ENCODE data around the gene HDHD5. TPM values are rescaled to one million over a fixed set of nuclear protein-coding genes. Genes with fewer than 3 reads are reported as not detected.

The HDHD5 gene
- total RNA-seq, 2 donors from 2014 or later: 22.0 to 71.3 TPM

- Mint-ChIP-seq H3K36me3 (peaks cover 18 to 26% of the 10 kb centered on the region in 2 donors), H3K9me3 (no peaks in the 10 kb centered on the region), H3K27ac (no peak overlapping the region)
- ATAC-seq (no peak), DNase-seq (ENCODE audit: low spot score in 2 of 2) (no peak)
Observed at GRCh38 chr22:17104336-17104935, 54.6 kb downstream of the HDHD5 start.

- DNase-seq (ENCODE audit: low spot score in 2 of 2): no peak
- Mint-ChIP-seq H3K36me3 (peaks cover 24 to 26% of the 10 kb centered on the region in 2 donors), H3K27ac (no peak overlapping the region), H3K9me3 (no peaks in the 10 kb centered on the region)
- no peak for ATAC-seq
Observed at GRCh38 chr22:17103351-17103750, 55.7 kb downstream of the HDHD5 start.

DNA sequence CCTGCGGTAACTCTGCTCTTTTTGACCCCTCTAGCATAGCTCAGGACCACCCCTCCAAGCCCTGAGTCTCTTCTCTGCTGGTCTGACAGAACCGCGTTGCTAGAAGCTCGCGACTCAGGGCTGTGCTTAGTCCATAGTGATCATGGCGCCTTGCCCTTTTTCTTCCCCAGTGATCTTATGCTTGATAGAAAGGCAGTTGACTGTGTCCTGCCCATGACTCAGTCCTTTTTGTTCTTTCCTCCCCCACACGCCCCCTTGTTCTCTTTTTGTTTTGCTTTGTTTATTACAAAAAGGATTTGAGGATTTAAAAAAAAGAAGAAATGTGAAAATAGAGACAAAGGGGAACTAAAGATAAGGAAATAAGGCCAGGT is 56.8 kb downstream of the HDHD5 start:
- no peak for DNase-seq (ENCODE audit: low spot score in 2 of 2)
- Mint-ChIP-seq H3K27ac (no peak overlapping the region), H3K9me3 (no peaks in the 10 kb centered on the region), H3K36me3 (peaks cover 24 to 26% of the 10 kb centered on the region in 2 donors)
- no peak for ATAC-seq

GRCh38 chr22:17101475-17102296 is 57.4 kb downstream of the HDHD5 start:
- H3K27ac Mint-ChIP-seq: no peak overlapping the region
- no peaks in the 10 kb centered on the region for H3K9me3 Mint-ChIP-seq
- no peak for DNase-seq (ENCODE audit: low spot score in 2 of 2)
- peaks cover 24 to 26% of the 10 kb centered on the region in 2 donors for H3K36me3 Mint-ChIP-seq
- ATAC-seq: peak in 1 of 2 donors; percentile 4

GRCh38 chr22:17100621-17101020 is 58.5 kb downstream of the HDHD5 start:
- no peak overlapping the region for H3K27ac Mint-ChIP-seq
- peaks cover 24 to 26% of the 10 kb centered on the region in 2 donors for H3K36me3 Mint-ChIP-seq

GRCh38 chr22:17098379-17098819 is 60.7 kb downstream of the HDHD5 start:
- H3K36me3 Mint-ChIP-seq: peaks cover 24 to 26% of the 10 kb centered on the region in 2 donors
- H3K9me3 Mint-ChIP-seq: no peaks in the 10 kb centered on the region
- H3K27ac Mint-ChIP-seq: peak overlapping the region in 1 of 2 donors; percentile 63
- DNase-seq (ENCODE audit: low spot score in 2 of 2): no peak
- peak; percentile 64 to 92 for ATAC-seq

More at GRCh38 chr22:17100621-17101020, 58.5 kb downstream of the HDHD5 start:
- no peaks in the 10 kb centered on the region for H3K9me3 Mint-ChIP-seq
- ATAC-seq (no peak), DNase-seq (ENCODE audit: low spot score in 2 of 2) (no peak)

DNA sequence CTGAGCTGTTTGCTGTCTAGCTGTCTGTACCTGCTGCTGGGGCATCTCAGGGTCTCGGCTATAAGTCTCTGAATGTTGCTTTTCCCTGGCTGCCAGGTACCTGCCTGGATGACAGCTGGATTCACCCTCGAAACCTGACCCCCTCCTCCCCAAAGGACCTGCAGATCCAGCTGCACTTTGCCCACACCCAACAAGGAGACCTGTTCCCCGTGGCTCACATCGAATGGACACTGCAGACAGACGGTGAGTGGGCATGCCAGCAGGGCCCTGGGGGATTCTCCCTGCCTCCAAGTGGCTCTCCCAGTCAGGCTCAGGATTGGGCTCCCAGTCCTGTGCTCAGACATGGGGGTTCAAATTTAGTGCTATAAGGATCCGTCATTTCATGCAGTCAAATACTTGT is 61.4 kb downstream of the HDHD5 start:
- H3K9me3 Mint-ChIP-seq: no peaks in the 10 kb centered on the region
- ATAC-seq (no peak), DNase-seq (ENCODE audit: low spot score in 2 of 2) (no peak)
- H3K36me3 Mint-ChIP-seq: peaks cover 24 to 26% of the 10 kb centered on the region in 2 donors
- peak overlapping the region; percentile 50 to 63 for H3K27ac Mint-ChIP-seq

GRCh38 chr22:17097062-17097461 is 62.0 kb downstream of the HDHD5 start:
- no peak overlapping the region for H3K27ac Mint-ChIP-seq
- DNase-seq (ENCODE audit: low spot score in 2 of 2) (no peak), ATAC-seq (no peak)
- peaks cover 20 to 22% of the 10 kb centered on the region in 2 donors for H3K36me3 Mint-ChIP-seq
- H3K9me3 Mint-ChIP-seq: no peaks in the 10 kb centered on the region

DNA sequence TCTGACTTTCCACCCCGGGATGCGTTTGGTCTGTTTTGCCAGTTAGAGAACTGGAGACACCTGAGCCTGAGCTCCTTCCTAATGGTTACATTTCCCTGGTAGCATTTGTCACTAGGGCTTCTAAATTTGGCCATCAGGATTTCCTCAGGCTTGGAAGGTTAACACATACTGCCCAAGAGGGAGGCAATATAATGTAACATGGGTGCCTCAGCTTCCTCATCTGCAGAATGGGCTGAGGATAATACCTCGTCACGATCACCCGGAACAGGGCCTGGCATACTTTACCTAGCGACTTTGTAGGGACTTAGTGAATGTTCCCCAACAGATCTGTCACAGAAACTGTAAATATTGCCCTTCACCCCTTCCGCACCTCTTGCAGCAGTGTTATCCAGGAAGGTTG is 63.0 kb downstream of the HDHD5 start:
- DNase-seq (ENCODE audit: low spot score in 2 of 2): no peak
- no peak for ATAC-seq
- Mint-ChIP-seq H3K27ac (no peak overlapping the region), H3K9me3 (no peaks in the 10 kb centered on the region), H3K36me3 (peaks cover 10 to 13% of the 10 kb centered on the region in 2 donors)

DNA sequence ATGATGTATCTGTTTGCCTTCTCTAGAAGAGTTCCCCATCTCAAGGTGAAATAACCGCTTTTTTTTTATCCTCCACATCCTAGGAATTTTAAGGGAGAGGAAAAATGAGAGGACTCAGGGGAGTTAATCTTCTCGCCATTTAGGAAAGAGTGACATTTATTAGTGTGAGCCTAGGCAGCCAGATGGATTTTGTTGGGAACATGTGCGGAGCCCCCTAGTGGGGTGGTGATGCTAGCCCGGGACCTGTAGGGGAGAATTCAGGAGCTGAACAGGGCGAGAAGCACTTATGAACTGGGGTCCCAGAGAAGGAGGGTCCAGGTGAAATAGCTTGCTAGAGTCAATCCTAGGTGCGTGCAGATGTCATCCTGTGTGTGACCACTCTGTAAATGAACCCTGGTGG is 63.5 kb downstream of the HDHD5 start:
- ATAC-seq (no peak), DNase-seq (ENCODE audit: low spot score in 2 of 2) (no peak)
- Mint-ChIP-seq H3K36me3 (peaks cover 6 to 8% of the 10 kb centered on the region in 2 donors), H3K9me3 (no peaks in the 10 kb centered on the region), H3K27ac (no peak overlapping the region)

DNA sequence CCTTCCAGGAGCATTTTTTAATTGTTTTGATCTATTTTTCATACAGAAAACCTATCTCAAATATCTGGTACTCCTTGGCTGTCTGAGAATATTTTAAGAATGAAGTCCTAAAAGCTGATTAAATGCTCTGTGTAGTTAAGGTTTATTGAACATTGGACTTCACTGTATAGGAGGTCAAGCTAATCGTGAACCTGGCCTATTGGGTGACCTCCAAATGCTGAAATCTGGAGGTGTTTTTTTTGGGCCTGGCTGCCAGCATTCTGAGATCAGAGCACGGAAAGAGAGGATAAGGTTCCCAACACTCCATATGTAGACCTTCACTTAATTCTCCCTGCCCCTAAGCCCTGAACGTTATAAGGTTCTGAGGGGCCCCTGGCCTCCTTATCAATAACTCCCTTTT is 66.0 kb downstream of the HDHD5 start:
- Mint-ChIP-seq H3K36me3 (no peaks in the 10 kb centered on the region), H3K27ac (no peak overlapping the region), H3K9me3 (no peaks in the 10 kb centered on the region)
- ATAC-seq: no peak
- DNase-seq (ENCODE audit: low spot score in 2 of 2): peak in 1 of 2 donors; percentile 9

GRCh38 chr22:17091851-17092250 is 67.2 kb downstream of the HDHD5 start:
- Mint-ChIP-seq H3K27ac (no peak overlapping the region), H3K36me3 (no peaks in the 10 kb centered on the region), H3K9me3 (no peaks in the 10 kb centered on the region)
- DNase-seq (ENCODE audit: low spot score in 2 of 2) (no peak), ATAC-seq (no peak)

GRCh38 chr22:17090550-17090949 is 68.5 kb downstream of the HDHD5 start:
- H3K27ac Mint-ChIP-seq: no peak overlapping the region
- no peaks in the 10 kb centered on the region for H3K9me3 Mint-ChIP-seq
- ATAC-seq (no peak), DNase-seq (ENCODE audit: low spot score in 2 of 2) (no peak)
- peaks cover 0 to 5% of the 10 kb centered on the region in 2 donors for H3K36me3 Mint-ChIP-seq

Other genes starting within 250 kb of the HDHD5 start
- gene GAB4, start 151.1 kb downstream of the HDHD5 start, total RNA-seq: not detected
- 10 to 100 TPM; 12.4 to 16.3 TPM for gene IL17RA, start 74.3 kb downstream of the HDHD5 start, total RNA-seq
- under 1 TPM; 0.05 to 0.10 TPM for gene TMEM121B, start 37.9 kb downstream of the HDHD5 start, total RNA-seq
- gene ADA2, start 60.2 kb upstream of the HDHD5 start, total RNA-seq: 1 to 10 TPM; 2.4 to 5.6 TPM
- gene CECR2, start 210.2 kb upstream of the HDHD5 start, total RNA-seq: under 1 TPM in 1 of 2 donors, not detected in 1; 0.18 TPM